ENCODE data around the gene CABP2. TPM values are rescaled to one million over a fixed set of nuclear protein-coding genes. Genes with fewer than 3 reads are reported as not detected.

The CABP2 gene
- total and polyA plus RNA-seq, 10 of the 15 experiments (the other 5 are each of a cell fraction or from before 2014, with no cell fraction given) = not detected

GRCh38 chr11:67524480-67524808 lies 1.2 kb upstream of the CABP2 start:
- POLR2A ChIA-PET = no interaction called here
- intact Hi-C loops (cut with micrococcal nuclease; ENCODE audit: unreplicated experiment) (no loop called here), in situ Hi-C loops (cut with MboI) (no loop called here)
- DNase-seq (ENCODE audit: low read depth, low spot score) (no peak), ATAC-seq (no peak), FAIRE-seq (no peak)
- no TSS peak for BruUV-seq (replicated peaks)
- Histone ChIP-seq H3K36me3 (ENCODE audit: control insufficient read depth in 2 of 2, insufficient read depth in 2 of 2, low read length in 1 of 2) (no peaks in the 10 kb centered on the region), H3K4me3 (no peak overlapping the region), H4K20me1 (ENCODE audit: control insufficient read depth, insufficient read depth) (no peaks in the 10 kb centered on the region), H3K9me3 (replicated peaks; ENCODE audit: control insufficient read depth, insufficient read depth, low read length) (no peaks in the 10 kb centered on the region), H3K4me2 (ENCODE audit: control insufficient read depth, insufficient read depth) (no peak overlapping the region), H3K27me3 (replicated peaks in 1 of 2; ENCODE audit: control insufficient read depth in 2 of 2, insufficient read depth in 2 of 2, low read length in 1 of 2) (no peaks in the 10 kb centered on the region), H3K4me1 (ENCODE audit: control insufficient read depth, insufficient read depth, low read length) (no peaks in the 10 kb centered on the region), H2AFZ (ENCODE audit: control insufficient read depth, low read depth, low read length) (no peak overlapping the region), H3K79me2 (ENCODE audit: control insufficient read depth, insufficient read depth, low read length) (no peaks in the 10 kb centered on the region), H3K27ac (ENCODE audit: control insufficient read depth, insufficient read depth) (no peak overlapping the region), H3K9ac (ENCODE audit: control insufficient read depth, insufficient read depth, low read length) (no peak overlapping the region)
- SMC1A ChIA-PET (ENCODE audit: uncharacterized antibody, unreplicated experiment) = no interaction called here
- RAD21 ChIA-PET (ENCODE audit: unreplicated experiment) = no interaction called here
- TF ChIP-seq MTA3 (IDR thresholded peaks at IDR 0.05; ENCODE audit: borderline replicate concordance, low read length) (no peak), CEBPB (IDR thresholded peaks at IDR 0.05; ENCODE audit: borderline replicate concordance in 1 of 2, low read depth in 2 of 2, low read length in 2 of 2) (no peak), ZNF622 (IDR thresholded peaks at IDR 0.05) (no peak), IKZF1 (conservative IDR thresholded peaks at IDR 0.05) (no peak), HDAC2 (IDR thresholded peaks at IDR 0.05) (no peak), WRNIP1 (IDR thresholded peaks at IDR 0.05; ENCODE audit: borderline replicate concordance, low read depth, low read length) (no peak), FOXM1 (IDR thresholded peaks at IDR 0.05; ENCODE audit: low read depth, low read length) (no peak), ETV6 (conservative IDR thresholded peaks at IDR 0.05 in 1 of 2, IDR thresholded peaks at IDR 0.05 in 1 of 2; ENCODE audit: borderline replicate concordance in 1 of 2, low read depth in 1 of 2) (no peak), TCF3 (IDR thresholded peaks at IDR 0.05; ENCODE audit: borderline replicate concordance, insufficient read depth, low read depth, low read length) (no peak), CBX5 (IDR thresholded peaks at IDR 0.05; ENCODE audit: low read depth) (no peak)
- TF ChIP-seq, protein P1, sequence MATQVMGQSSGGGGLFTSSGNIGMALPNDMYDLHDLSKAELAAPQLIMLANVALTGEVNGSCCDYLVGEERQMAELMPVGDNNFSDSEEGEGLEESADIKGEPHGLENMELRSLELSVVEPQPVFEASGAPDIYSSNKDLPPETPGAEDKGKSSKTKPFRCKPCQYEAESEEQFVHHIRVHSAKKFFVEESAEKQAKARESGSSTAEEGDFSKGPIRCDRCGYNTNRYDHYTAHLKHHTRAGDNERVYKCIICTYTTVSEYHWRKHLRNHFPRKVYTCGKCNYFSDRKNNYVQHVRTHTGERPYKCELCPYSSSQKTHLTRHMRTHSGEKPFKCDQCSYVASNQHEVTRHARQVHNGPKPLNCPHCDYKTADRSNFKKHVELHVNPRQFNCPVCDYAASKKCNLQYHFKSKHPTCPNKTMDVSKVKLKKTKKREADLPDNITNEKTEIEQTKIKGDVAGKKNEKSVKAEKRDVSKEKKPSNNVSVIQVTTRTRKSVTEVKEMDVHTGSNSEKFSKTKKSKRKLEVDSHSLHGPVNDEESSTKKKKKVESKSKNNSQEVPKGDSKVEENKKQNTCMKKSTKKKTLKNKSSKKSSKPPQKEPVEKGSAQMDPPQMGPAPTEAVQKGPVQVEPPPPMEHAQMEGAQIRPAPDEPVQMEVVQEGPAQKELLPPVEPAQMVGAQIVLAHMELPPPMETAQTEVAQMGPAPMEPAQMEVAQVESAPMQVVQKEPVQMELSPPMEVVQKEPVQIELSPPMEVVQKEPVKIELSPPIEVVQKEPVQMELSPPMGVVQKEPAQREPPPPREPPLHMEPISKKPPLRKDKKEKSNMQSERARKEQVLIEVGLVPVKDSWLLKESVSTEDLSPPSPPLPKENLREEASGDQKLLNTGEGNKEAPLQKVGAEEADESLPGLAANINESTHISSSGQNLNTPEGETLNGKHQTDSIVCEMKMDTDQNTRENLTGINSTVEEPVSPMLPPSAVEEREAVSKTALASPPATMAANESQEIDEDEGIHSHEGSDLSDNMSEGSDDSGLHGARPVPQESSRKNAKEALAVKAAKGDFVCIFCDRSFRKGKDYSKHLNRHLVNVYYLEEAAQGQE (IDR thresholded peaks at IDR 0.05; ENCODE audit: low read depth, low read length) = no peak
- TF ChIP-seq, protein P2, sequence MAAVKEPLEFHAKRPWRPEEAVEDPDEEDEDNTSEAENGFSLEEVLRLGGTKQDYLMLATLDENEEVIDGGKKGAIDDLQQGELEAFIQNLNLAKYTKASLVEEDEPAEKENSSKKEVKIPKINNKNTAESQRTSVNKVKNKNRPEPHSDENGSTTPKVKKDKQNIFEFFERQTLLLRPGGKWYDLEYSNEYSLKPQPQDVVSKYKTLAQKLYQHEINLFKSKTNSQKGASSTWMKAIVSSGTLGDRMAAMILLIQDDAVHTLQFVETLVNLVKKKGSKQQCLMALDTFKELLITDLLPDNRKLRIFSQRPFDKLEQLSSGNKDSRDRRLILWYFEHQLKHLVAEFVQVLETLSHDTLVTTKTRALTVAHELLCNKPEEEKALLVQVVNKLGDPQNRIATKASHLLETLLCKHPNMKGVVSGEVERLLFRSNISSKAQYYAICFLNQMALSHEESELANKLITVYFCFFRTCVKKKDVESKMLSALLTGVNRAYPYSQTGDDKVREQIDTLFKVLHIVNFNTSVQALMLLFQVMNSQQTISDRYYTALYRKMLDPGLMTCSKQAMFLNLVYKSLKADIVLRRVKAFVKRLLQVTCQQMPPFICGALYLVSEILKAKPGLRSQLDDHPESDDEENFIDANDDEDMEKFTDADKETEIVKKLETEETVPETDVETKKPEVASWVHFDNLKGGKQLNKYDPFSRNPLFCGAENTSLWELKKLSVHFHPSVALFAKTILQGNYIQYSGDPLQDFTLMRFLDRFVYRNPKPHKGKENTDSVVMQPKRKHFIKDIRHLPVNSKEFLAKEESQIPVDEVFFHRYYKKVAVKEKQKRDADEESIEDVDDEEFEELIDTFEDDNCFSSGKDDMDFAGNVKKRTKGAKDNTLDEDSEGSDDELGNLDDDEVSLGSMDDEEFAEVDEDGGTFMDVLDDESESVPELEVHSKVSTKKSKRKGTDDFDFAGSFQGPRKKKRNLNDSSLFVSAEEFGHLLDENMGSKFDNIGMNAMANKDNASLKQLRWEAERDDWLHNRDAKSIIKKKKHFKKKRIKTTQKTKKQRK (IDR thresholded peaks at IDR 0.05; ENCODE audit: low read depth, low read length) = no peak
- TF ChIP-seq, protein P3, sequence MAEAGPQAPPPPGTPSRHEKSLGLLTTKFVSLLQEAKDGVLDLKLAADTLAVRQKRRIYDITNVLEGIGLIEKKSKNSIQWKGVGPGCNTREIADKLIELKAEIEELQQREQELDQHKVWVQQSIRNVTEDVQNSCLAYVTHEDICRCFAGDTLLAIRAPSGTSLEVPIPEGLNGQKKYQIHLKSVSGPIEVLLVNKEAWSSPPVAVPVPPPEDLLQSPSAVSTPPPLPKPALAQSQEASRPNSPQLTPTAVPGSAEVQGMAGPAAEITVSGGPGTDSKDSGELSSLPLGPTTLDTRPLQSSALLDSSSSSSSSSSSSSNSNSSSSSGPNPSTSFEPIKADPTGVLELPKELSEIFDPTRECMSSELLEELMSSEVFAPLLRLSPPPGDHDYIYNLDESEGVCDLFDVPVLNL (IDR thresholded peaks at IDR 0.05; ENCODE audit: low read depth, low read length) = no peak
- CTCF ChIA-PET = no interaction called here
- 52% methylated on average over 9 of the region's 9 CpGs for WGBS (ENCODE audit: insufficient coverage, insufficient replicate concordance, low lambda C conversion rate, missing lambda C conversion rate)
